GM18909 (cell line): ENCODE results near the gene PICK1.

ENCODE experiments used
- ATAC-seq: cut with Tn5 transposase; IDR thresholded peaks from one replicate; pipeline ENCODE4 v1.9.1; 2021; ENCODE audit warnings: mild to moderate bottlenecking; ENCODE audit not compliant: unreplicated experiment, poor library complexity

The PICK1 gene

DNA sequence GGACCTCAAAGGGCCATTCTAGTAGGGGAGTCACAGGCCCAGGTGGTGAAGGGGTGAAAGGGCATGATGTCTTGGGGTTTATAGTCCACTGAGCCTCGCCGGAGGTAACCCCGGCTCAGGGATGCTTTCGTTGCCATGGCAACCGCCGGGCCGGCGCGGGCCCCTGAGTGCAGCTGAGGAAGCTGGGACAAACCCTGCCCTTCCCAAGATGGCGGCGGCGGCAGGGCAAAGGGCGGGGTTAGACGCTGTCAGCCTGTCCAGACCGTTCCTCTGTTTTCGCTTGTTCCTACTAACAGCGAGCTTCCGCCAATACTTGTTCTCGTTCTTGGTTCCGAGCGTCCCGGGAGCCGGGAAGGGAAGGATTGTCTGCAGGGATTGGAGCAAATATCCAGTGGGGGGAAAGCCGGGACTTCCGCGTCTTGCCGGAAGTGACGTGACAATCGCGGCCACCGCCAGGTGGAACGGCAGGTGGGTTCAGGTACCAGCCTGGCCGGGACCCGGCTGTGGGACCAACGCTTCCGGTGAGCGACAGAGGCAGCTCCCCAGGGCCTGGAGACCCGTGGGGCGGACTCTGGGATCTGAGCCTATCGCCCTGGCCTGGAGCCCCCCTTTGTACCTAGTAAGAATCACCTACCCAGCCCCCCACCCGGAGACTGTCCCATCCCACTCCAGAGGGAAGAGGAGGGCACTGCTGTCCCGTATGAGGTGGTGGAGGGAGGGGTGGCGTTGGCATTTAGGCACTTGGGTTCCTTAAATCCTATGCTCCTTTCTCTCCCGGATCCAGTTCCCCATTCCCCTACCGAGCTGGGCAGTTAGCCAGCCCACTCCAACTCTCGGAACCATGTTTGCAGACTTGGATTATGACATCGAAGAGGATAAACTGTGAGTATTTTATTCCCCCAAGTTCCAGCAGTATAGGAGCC, at the start of gene PICK1:
Gene PICK1, plus strand, starts transcription at position 436 of the 923 bp plus-strand sequence. Its CDS starts 406 bp downstream, at position 842.
- no peak for ATAC-seq

DNA sequence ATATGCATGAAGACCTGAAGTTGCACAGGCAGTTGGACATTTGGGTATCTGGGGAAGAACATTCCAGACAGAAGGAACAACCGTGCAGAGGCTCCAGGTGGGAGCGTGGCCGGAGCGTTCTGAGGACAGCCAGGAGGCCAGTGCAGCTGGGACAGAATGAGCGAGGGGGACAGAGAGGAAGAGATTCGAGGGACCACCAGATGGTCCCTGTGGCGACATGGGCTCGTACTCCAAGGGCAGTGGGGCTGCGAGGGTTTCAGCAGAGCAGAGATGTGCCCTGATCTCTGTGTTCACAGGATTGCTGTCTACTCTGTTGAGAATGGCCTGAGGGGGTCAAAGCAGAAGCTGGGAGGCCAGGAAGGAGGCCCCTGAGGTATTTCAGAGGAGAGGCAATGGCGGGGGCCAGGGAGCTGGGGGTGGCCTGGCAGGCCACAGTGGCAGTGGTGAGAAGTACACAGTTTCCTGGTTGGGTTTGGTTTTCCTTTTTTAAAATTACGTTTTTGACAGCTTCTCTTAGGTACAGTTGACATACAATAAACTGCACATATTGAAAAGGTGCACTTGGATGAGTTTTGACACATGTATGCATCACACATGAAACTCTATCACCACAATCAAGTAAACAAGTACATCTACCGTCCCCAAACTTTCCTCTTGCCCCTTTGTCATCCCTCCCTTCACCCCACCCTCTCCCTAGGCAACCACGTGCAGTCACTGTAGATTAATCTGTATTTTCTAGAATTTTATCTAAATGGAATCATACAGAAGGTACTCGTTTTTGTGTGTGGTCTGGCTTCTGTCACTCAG, 48.0 kb upstream of the PICK1 start:
- no peak for ATAC-seq

DNA sequence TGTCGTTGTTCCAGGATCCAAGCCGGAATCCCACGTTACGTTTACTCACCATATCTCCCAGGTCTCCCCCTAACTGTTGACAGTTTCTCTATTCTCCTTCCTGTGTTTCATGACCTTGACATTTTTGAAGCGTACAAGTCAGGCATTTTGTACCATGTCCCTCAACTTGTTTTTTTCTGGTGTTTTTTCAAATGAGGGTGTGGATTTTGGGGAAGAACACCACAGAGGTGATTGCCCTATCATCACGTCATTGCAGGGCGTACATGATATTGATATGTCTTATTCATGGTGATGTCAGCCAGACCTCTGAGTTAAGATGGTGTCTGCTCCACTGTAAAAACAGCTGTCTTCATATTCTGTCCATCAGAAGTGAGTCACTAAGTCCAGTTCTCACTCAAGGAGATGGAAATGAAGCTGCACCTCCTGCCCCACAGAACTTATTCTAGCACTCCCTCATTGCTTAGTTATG, 44.6 kb upstream of the PICK1 start:
- ATAC-seq, result no peak

GRCh38 chr22:38014083-38014482, 43.1 kb upstream of the PICK1 start:
- ATAC-seq, result no peak

GRCh38 chr22:38016182-38017151, 40.7 kb upstream of the PICK1 start:
- no peak for ATAC-seq

DNA sequence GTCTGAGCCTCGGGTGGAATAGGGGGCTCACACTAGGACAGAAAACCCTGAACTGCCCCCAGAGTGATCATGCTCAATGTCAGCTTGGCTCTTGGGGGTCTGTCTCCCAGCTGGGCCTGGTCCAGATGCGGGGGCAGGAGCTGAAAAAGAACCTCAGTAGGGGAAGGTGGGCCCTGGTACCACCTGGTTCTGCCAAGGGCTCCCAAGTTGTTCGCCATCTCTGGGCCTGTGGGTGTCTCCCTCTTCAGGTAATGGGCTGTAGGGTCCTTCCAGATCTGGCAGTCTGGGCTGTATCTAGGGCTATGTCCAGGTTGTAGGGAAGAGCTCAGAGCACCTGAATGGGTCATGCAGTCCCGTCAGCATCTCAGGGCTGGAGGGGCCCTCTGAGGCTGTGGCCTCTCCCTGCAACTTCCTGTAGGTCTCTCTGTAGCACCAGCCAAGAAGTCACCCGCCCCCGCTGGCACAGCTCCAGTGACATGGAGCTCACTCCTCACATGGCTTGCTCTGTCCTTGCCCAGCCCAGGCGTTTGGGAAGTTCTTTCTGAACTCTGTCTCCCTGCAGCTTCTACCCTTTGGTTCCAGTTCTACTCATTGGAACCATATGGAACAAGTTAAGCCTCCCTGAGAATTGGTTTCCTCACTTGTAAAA, 39.8 kb upstream of the PICK1 start:
- ATAC-seq, result no peak

DNA sequence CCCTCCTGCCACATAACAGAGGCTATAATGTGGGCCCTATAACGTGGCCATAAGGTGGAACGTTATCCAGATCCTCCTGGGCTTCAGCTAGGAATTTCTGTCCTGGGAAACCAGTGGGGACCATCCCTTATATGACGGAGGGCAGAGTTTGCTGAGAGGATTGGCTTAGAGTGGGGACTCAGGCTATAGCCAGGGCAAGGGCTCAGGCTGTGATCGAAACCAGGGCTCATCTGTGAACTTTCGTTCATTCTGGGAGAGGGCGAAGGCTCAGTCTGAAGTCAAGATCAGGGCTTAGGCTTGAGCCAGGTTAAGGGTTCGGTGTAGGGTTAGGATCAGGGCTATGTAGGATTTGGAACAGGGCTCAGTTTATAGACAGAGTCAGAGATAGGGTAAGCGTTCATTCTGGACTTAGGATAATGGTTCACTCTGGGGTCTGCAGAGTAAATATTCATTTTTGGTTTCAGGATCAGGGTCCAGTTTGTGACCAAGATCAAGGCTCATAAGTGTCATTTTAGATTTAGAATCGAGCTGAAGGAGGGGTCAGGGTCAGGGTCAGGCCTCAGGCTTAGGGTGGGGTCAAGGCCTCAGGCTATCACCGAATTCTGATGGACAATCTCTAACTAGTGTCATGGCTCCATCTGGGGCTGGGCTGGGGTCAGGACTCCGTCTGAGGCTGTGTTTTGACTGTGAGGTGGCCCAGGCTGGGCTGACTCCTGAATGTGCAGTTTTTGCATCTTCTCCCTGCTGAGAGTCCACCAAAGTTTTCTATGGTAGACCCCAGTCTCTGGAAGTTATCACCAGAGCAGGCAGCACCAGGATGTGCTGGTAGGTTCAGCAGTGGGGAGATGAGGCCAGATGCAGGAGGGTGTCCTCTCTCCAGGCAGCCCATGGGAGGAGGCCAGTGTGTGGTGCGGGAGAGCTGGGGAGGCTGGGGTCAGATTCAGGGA, 39.0 kb upstream of the PICK1 start:
- ATAC-seq, result no peak

DNA sequence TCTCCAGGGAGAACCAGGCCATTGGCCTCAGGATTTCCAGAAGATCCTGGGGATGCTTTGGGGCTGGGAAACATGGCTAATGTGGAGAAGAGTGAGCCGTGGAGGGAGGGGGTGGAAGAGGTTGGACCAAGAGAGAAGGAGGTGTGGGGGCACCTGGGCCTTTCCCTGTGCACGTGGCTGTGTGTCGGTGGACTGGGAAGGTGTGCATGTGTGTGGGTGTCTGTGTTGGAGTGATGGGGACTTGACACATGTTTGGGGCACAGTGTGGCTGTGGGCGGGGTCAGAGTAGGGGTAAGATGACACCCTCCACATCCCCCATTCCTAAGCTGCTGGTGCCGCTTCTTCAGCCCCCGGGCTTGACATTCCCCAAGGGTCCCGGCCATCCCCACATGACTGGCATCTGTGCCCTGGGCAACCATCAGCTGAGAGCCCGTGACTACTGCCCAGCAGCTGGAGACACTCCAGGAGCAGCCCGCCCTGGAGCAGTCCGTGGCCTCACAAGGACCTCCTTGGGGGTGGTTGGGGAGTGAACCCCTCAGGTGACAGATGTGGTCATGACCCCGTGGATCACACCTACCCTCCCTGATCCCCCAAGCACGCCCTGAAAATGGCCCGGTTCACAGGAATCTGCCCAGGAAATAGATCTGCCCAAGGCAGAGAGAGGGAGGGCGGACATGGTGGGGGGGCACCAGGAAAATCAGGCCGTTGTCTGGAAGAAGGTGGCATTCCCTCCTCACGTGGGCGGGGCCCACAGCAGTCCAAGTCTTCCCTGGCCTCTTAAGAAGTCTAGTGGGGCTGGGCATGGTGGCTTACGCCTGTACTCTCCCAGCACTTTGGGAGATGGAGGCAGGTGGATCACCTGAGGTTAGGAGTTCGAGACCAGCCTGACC, 38.0 kb upstream of the PICK1 start:
- ATAC-seq, result no peak

DNA sequence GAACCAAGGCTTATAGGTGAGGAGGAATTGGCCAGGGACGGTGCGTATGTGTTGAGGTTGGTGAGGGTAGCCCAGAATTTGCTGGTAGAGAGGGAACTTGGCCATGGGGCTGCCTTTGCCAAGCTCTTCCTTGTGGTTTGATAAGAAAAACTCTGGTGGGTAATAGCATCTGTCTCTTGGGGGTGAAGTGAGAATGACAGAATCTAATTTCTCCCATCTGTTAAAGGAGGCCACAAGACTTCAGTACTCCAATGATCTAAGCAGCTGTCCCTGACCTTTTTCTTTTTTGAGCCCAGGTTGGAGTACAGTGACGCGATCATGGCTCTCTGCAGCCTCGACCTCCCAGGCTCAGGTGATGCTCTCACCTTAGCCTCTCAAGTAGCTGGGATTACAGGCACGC, 36.0 kb upstream of the PICK1 start:
- ATAC-seq, result no peak

- ATAC-seq, result no peak
Observed at GRCh38 chr22:38023045-38023444, 34.2 kb upstream of the PICK1 start.

DNA sequence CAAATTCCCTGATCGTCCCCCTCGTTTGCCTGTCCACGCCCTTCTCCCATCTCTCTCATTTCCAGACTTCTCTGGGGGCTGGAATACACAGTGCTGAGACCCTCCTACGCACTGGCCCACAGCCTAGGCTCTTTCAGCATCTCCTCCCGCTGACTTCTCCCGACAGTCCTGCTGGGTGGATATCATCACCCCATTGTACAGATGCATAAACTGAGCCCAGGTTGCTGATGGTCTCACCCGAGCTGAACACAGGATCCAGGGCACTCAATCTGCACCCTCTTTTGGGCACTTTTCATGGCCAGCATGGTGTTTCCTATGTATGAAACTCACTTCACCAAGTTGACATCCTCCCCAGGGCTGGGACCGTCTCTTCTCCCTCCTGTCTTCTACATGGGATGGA, 31.7 kb upstream of the PICK1 start:
- no peak for ATAC-seq

DNA sequence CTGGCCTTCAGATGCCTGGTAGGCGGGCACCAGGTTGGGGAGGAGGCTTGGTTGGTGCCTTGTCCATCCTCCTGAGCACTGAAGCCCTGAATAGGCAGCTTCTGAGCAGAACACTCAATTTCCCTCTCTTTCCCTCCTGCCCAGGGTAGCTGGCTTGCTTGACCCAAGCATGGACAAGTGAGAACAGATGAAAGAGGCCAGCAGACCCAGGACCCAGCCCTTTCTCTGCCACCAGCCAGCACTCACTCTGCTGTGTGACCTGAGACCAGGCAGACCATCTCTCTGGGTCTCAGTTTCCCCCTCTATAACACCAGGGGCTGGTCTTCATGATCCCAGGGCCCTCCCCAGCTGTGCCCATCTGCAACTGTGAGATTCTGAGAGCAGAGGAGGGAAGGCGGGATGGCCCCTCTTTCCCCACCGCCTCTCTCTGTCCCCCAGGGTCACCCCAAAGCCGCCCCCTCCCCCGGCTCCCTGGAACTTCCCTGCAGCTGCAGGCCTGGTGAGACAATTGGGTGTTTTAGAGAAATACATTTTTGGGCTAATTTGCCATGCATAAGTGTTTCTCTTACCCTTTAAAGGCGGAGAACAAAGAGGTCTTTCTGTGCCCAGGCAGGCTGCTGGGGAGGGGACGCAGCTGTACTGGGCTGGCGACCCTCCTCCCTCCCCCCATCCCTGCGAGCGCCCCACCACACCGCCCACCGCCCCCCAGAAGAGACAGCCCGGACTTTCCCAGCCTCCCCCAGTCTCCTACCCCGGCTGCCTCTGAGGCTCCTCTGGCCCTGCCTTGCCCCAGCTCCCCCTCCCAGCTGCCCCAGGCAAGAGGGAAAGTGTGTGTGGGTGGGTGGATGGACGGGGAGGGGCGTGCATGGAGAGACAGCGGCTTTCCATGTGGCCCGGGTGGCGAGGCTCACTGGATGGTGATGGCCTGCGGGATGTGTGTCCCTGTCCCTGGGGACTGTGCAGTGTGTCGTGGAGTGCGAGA, 30.8 kb upstream of the PICK1 start:
- ATAC-seq, result no peak

DNA sequence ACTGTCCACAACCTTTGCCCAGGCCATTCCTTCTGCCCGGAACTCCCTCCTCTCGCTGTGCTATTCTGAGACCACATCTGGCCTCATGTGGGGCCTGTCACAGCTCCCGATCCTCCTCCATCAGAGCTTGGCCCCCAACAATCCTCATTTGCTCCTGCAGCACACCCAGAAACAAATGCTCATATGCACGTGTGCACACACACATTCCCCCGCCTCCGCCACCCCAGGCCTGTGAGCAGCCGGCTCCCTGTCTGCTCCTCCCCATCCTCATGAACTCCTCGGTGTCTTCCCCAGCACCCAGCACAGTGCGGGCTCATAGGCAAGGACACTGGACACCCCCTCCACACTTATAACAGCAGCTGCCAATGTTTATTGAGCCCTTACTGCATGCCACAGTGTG, 29.7 kb upstream of the PICK1 start:
- ATAC-seq, result no peak

DNA sequence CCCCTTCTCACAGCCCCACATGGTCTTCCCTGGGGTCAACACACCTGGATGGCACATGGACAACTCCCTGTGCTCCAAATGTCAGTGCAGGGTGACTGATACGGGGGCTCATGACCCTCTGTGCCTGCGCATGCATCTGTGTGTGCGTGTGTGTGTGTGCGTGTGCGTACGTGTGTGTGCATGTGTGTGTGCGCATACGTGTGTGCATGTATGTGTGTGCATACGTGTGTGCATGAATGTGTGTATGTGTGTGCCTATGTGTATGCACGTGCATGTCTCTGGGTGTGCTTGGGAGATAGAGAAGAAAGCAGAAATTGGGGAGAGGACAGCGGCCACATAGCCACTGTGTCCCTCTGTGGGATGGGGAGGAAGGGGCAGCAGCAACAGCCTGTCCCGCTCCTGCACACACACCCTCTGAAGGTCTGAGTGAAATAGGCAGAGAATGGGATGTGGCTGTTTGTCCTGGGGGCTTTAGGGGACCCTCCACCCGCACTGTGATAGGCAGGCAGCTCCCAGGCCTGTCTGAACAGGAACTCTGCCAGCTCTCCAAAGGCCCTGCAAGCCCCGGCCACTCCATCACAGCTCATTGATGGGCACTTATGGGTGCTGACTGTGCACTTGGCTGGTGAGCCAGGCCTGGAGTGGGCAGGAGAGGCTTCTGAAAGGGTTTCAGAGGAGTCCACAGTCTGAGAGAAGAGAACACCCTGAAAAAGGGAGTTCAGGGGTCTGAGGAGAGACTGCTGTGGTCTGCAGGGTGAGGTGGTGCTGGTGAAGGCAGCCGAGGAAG, 28.7 kb upstream of the PICK1 start:
- ATAC-seq, result no peak

DNA sequence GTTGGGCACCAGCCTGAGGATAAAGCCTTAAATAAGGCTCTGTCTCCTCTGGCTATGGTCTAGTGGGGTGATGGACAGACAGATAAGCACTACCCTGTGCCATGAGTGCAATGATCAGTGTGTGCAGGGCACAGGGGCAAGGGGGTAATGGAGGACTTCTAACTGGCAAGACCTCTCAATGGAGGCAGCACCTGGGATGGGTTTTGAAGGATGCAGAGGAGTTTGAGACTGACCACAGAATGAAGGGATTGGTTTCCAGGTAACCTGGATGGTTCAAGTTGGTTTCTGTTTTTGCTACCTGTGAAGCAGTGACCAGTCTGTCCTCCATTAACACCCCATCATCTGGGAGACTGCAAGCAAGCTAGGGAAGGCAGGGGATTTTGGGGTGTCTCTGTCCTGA, 27.8 kb upstream of the PICK1 start:
- ATAC-seq, result no peak

DNA sequence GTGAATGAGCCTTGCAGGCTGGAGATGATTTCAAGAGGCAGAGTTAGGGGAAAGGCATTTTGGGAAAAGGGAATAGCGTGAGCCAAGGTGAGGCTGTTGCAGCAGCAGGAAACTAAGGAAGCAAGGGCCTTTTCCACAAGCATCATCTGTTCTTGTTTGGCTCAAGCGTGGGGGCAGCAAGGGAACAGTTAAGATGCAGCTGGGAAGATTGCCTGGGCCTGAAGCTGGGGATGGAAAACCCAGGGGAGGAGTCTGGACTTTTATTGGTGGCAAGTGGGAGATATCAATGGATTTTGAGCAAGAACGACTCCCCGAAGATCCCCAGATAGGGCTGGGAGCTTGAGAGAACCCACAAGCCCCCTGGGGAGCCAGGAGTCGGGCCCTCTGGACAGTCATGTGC, 27.3 kb upstream of the PICK1 start:
- no peak for ATAC-seq
